MCF 10A (cell line): ENCODE results near the gene YPEL2. TPM values are rescaled to one million over a fixed set of nuclear protein-coding genes. Genes with fewer than 3 reads are reported as not detected.
A peak's percentile ranks its signal among the peaks of the same experiment; 100 is the strongest.

Experiments
- BruUV-seq: library from RNA; stranded (reverse); fragments of 400-500 nt; replicated peaks from 2 replicates; lab custom pipeline; 2021; lab: Mats Ljungman, UMichigan
- CTCF ChIA-PET: fragments of 300-600 bp; sonication (Branson Sonifier 250); formaldehyde crosslinking; extraction: SDS; loops from one replicate; lab custom pipeline; 2021; ENCODE audit warnings: antibody characterized with exemption, inconsistent platforms; lab: Yijun Ruan, JAX
- POLR2A ChIA-PET: fragments of 300-600, 350-650 bp; sonication (Branson Sonifier 250); formaldehyde crosslinking; extraction: SDS; loops from one replicate; lab custom pipeline; 2020; ENCODE audit warnings: antibody characterized with exemption, inconsistent platforms; lab: Yijun Ruan, JAX
- DNase-seq: peaks from one replicate; pipeline ENCODE4 v3.0.0-alpha.2; 2018; ENCODE audit not compliant: unreplicated experiment
- H3K27ac Mint-ChIP-seq: one replicate; pipeline ENCODE4 v1.8.0; 2022; ENCODE audit warnings: mild to moderate bottlenecking, low read depth, mixed read lengths; ENCODE audit not compliant: unreplicated experiment
- H3K27me3 Mint-ChIP-seq: one replicate; pipeline ENCODE4 v1.8.0; 2022; ENCODE audit warnings: mixed read lengths; ENCODE audit not compliant: insufficient read depth, unreplicated experiment
- H3K36me3 Mint-ChIP-seq: one replicate; pipeline ENCODE4 v1.8.0; 2022; ENCODE audit warnings: mild to moderate bottlenecking, moderate library complexity, mixed read lengths; ENCODE audit not compliant: insufficient read depth, unreplicated experiment
- H3K4me1 Mint-ChIP-seq: one replicate; pipeline ENCODE4 v1.8.0; 2022; ENCODE audit warnings: mixed read lengths; ENCODE audit not compliant: insufficient read depth, unreplicated experiment
- H3K4me3 Mint-ChIP-seq: one replicate; pipeline ENCODE4 v1.8.0; 2022; ENCODE audit warnings: mild to moderate bottlenecking, moderate library complexity, mixed read lengths; ENCODE audit not compliant: unreplicated experiment
- H3K9me3 Mint-ChIP-seq: one replicate; pipeline ENCODE4 v1.8.0; 2022; ENCODE audit warnings: mixed read lengths; ENCODE audit not compliant: unreplicated experiment
- intact Hi-C: fragments of 100-400 bp; cut with micrococcal nuclease; formaldehyde crosslinking; loops from 2 replicates; pipeline ENCODE4 v1.14.1; 2022
- total RNA-seq: library from RNA; stranded (reverse); gene quantifications from 2 replicates; pipeline ENCODE4 v1.2.3, GENCODE V29; 2022
- TF ChIP-seq, protein P1 (sequence below): fragments of 200-600 bp; IDR thresholded peaks from one replicate; pipeline ENCODE4 v1.8.0; 2022; ENCODE audit warnings: antibody characterized with exemption, mild to moderate bottlenecking; ENCODE audit not compliant: unreplicated experiment

Gene YPEL2
- total RNA-seq, 1 experiment from 2014 or later = 2.1 TPM

DNA sequence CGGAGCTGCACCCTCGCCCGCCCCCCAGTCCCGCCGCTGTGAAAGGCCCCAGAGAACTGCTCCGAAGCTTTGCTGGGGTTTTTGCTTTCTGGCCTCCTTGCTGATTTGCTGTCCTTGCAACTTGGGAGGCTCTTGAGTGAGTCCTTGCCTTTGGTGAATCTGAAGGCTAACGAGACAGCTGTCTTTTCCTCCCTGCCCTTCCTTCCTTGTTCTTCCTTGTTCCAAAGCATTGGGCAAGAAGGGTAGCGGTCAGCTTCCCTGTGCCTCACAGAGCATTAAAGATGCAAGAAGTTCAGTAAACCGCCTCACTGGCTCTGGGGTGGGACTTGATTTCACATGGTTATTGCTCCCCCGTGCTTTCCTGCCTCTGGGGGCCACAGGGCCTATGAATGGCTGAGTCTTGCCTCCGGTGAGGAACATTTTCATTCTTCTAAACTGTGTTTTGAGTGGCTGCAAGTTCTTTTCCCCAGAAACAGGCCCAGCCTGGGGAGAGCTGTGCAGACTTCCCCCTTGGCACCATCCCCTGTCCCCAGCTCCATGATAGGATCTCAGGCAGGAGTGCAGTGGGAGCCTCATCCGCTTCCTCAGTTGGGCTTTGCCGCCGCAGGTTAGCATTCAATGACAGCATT is 1.4 kb downstream of the YPEL2 start:
- POLR2A ChIA-PET = interaction anchor here (0.5 to 1.4 kb wide), 8 partner anchors 11 to 287 kb away, joined by 3 to 6 read pairs (median 4); partner anchors contain the start of genes CLTC and GDPD1
- TSS peak; percentile 21 for BruUV-seq
- CTCF ChIA-PET = interaction anchor here (0.6 to 2.7 kb wide), 5 partner anchors 16 to 1410 kb away, joined by 3 to 14 read pairs (median 3); no protein-coding TSS in a partner anchor
- H3K4me3 Mint-ChIP-seq = peak overlapping the region; percentile 74
- no peaks in the 10 kb centered on the region for H3K36me3 Mint-ChIP-seq
- no peak for DNase-seq
- intact Hi-C loops = no loop called here
- H3K4me1 Mint-ChIP-seq = peaks cover 16% of the 10 kb centered on the region
- H3K9me3 Mint-ChIP-seq = no peaks in the 10 kb centered on the region
- no peaks in the 10 kb centered on the region for H3K27me3 Mint-ChIP-seq
- TF ChIP-seq, protein P1, sequence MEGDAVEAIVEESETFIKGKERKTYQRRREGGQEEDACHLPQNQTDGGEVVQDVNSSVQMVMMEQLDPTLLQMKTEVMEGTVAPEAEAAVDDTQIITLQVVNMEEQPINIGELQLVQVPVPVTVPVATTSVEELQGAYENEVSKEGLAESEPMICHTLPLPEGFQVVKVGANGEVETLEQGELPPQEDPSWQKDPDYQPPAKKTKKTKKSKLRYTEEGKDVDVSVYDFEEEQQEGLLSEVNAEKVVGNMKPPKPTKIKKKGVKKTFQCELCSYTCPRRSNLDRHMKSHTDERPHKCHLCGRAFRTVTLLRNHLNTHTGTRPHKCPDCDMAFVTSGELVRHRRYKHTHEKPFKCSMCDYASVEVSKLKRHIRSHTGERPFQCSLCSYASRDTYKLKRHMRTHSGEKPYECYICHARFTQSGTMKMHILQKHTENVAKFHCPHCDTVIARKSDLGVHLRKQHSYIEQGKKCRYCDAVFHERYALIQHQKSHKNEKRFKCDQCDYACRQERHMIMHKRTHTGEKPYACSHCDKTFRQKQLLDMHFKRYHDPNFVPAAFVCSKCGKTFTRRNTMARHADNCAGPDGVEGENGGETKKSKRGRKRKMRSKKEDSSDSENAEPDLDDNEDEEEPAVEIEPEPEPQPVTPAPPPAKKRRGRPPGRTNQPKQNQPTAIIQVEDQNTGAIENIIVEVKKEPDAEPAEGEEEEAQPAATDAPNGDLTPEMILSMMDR = no peak
- no peak overlapping the region for H3K27ac Mint-ChIP-seq

DNA sequence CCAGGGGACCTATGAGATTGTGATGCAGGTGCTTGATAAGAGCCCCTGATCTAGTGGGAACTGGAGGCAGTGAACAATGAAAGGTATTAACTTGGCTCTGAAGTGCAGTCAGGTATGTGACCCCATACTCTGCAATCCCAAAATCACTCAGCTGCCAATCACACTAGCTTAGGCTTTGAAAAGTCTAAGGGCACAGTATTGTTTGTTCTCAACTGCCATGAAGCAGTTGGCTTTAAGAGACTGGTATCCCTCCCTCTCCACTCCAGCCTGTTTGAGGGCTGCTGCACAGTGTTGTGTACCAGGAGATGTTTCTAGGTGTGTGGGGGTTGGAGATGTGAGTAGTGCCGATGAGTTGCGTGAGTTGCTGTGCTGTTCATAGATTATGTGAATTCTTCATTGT is 2.4 kb downstream of the YPEL2 start:
- H3K36me3 Mint-ChIP-seq = no peaks in the 10 kb centered on the region
- peaks cover 13% of the 10 kb centered on the region for H3K4me1 Mint-ChIP-seq
- ChIA-PET CTCF (interaction anchor here (0.6 to 2.7 kb wide), 3 partner anchors 12 to 1411 kb away, joined by 3 to 14 read pairs (median 3); no protein-coding TSS in a partner anchor), POLR2A (interaction anchor here (1.4 kb wide), 1 partner anchor 91 kb away, joined by 3 read pairs; no protein-coding TSS in a partner anchor)
- no peaks in the 10 kb centered on the region for H3K27me3 Mint-ChIP-seq
- TF ChIP-seq, protein P1 = no peak
- DNase-seq = no peak
- no TSS peak for BruUV-seq
- H3K4me3 Mint-ChIP-seq = no peak overlapping the region
- no peak overlapping the region for H3K27ac Mint-ChIP-seq
- no peaks in the 10 kb centered on the region for H3K9me3 Mint-ChIP-seq
- intact Hi-C loops = no loop called here

GRCh38 chr17:59335685-59336084 is 4.2 kb downstream of the YPEL2 start:
- TF ChIP-seq, protein P1 = no peak
- DNase-seq = no peak
- H3K9me3 Mint-ChIP-seq = no peaks in the 10 kb centered on the region
- ChIA-PET CTCF (interaction anchor here (0.6 to 1.7 kb wide), 3 partner anchors 24 to 791 kb away, joined by 3 to 4 read pairs (median 4); no protein-coding TSS in a partner anchor), POLR2A (no interaction called here)
- intact Hi-C loops = no loop called here
- no peak overlapping the region for H3K27ac Mint-ChIP-seq
- peaks cover 9% of the 10 kb centered on the region for H3K4me1 Mint-ChIP-seq
- no TSS peak for BruUV-seq
- H3K4me3 Mint-ChIP-seq = no peak overlapping the region
- no peaks in the 10 kb centered on the region for H3K27me3 Mint-ChIP-seq
- no peaks in the 10 kb centered on the region for H3K36me3 Mint-ChIP-seq

GRCh38 chr17:59337741-59338299 is 6.4 kb downstream of the YPEL2 start:
- H3K9me3 Mint-ChIP-seq = no peaks in the 10 kb centered on the region
- no peaks in the 10 kb centered on the region for H3K36me3 Mint-ChIP-seq
- BruUV-seq = no TSS peak
- no peak overlapping the region for H3K4me3 Mint-ChIP-seq
- H3K27ac Mint-ChIP-seq = no peak overlapping the region
- intact Hi-C loops = no loop called here
- H3K27me3 Mint-ChIP-seq = no peaks in the 10 kb centered on the region
- TF ChIP-seq, protein P1 = no peak
- H3K4me1 Mint-ChIP-seq = peaks cover 7% of the 10 kb centered on the region
- POLR2A ChIA-PET = interaction anchor here (1.9 kb wide), 1 partner anchor 28 kb away, joined by 4 read pairs; no protein-coding TSS in a partner anchor
- no peak for DNase-seq
- CTCF ChIA-PET = interaction anchor here (0.6 kb wide), 1 partner anchor 102 kb away, joined by 3 read pairs; no protein-coding TSS in a partner anchor
